ENCODE data around the gene POLD4. TPM values are rescaled to one million over a fixed set of nuclear protein-coding genes. Genes with fewer than 3 reads are reported as not detected.

POLD4 gene
- polyA plus RNA-seq, 4 donors: 18.8 to 40.4 (median 33.4) TPM

GRCh38 chr11:67355023-67355793 is 1.9 kb upstream of the POLD4 start:
- no peak for DNase-seq (ENCODE audit: low read depth in 4 of 4, low spot score in 2 of 4)

DNA sequence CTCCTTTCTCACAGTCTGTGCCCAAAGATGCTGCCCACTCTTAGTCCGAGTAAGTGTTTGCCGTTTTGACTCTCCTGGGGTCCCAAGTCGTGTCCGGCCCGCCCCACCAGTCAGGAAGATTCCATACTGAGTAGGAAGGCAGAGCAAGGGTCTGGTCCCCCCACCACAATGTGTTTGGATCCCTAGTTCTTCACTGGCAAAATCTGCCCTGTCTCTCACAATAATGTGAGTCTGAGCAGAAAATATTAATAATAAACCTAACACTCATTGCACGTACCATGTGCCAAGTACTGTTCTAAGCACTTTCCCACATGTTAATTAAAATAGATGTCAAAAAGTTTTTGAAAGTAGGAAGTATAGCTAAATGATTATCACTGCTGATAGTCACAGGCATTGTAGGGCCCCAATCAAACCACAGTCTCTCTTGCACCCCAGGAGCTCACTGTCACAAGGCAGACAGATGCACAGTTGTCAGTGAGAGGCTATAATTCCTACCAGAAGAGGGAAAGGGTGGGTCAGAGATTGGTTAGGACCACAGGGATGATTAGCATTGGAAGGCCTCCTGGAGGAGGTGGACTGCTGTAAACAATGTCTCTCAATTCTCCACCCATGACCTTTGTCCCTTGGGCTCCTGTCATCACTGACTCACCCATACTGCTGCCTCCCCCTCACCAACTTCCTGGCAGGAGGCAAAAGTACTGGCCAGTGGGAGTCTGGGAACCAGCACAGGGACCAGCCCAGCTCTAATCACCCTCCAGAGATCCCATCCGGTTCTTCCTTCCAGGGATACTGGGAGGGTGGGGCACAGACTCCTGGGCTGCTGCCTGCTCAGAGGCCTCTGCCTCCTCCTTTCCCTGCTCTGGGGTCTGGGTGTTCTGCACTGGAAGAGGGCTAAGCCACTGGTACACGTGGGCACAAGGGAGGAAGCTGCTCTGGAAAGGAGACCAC is 1.0 kb upstream of the POLD4 start:
- no peak for DNase-seq (ENCODE audit: low read depth in 4 of 4, low spot score in 2 of 4)

- no peak for DNase-seq (ENCODE audit: low read depth in 4 of 4, low spot score in 2 of 4)
Measured at GRCh38 chr11:67352546-67353316, 615 bp downstream of the POLD4 start.

DNA sequence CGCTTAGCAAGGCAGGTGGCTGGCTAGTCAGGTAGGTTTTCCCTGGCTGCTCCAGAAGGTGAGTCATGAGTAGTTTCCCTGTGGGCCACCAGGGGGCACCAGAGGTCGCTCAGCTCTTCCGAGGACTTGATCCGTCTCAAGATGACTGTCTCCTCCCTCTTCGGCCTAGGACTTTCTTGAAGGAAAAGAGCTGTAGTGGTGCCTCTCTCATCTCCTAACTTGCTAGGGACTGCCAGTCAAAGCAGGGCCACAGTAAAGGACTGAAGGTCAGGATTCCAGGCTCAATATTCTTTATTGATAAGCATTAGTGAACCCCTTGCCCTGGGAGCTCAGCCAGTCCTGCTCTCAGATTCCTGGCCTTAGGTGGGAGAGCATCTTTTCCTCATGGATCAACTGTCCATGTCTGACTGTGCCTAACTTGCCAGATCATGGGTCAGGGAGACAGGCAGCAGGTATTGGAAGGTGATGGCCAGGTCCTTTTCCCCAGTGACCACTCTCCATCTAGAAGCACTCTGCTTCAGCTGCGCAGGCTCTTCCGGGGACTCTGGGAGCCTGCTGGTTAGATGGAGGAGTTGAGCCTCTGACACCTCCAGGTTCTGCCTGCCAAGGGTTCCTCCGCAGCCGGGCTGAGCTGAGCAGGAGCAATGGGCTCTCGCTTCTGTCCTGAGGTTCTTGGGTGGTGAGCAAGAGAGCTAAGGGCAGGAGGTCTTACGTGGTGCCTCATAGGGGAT is 1.9 kb downstream of the POLD4 start:
- no peak for DNase-seq (ENCODE audit: low read depth in 4 of 4, low spot score in 2 of 4)

GRCh38 chr11:67349928-67350465 is 3.3 kb downstream of the POLD4 start:
- DNase-seq (ENCODE audit: low read depth in 4 of 4, low spot score in 2 of 4): no peak

- DNase-seq (ENCODE audit: low read depth in 4 of 4, low spot score in 2 of 4): no peak
Measured at GRCh38 chr11:67349457-67349856, 3.9 kb downstream of the POLD4 start.

GRCh38 chr11:67349036-67349435 is 4.3 kb downstream of the POLD4 start:
- DNase-seq (ENCODE audit: low read depth in 4 of 4, low spot score in 2 of 4): no peak

- no peak for DNase-seq (ENCODE audit: low read depth in 4 of 4, low spot score in 2 of 4)
Measured at GRCh38 chr11:67347964-67348749, 5.2 kb downstream of the POLD4 start.

- no peak for DNase-seq (ENCODE audit: low read depth in 4 of 4, low spot score in 2 of 4)
Measured at GRCh38 chr11:67345920-67346819, 7.2 kb downstream of the POLD4 start.

DNA sequence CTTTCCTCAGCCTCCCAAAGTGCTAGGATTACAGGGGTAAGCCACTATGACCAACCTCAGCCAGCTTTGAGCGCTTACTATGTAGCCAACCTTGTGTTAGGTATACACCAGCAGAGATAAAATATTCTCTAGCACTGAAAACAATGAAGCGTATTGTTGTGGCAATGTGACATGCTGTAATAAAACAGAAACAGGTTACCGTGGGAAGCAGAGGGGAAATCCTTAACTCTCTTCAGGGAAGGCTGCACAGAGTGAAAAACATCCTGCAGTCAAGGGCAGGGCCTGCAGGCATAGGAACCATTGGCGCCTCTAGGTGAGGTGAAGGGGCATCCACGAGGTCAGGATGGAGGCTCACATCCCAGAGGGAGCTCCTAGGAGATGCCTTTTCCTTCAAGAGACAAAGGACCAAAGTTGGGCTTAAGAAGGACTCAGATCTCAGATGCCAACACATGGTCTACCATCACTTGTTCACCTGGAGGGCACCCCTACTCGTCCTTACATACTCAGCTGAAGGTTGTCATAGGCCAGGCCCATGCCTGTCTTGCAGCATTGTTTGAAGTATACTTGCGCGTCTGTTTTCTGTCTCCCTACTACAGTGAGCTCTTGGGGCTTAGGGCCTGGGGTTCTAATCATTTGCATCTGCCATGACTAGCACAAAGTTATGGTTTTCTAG is 8.0 kb downstream of the POLD4 start:
- no peak for DNase-seq (ENCODE audit: low read depth in 4 of 4, low spot score in 2 of 4)

- DNase-seq (ENCODE audit: low read depth in 4 of 4, low spot score in 2 of 4): no peak
Measured at GRCh38 chr11:67344264-67344663, 9.1 kb downstream of the POLD4 start.

DNA sequence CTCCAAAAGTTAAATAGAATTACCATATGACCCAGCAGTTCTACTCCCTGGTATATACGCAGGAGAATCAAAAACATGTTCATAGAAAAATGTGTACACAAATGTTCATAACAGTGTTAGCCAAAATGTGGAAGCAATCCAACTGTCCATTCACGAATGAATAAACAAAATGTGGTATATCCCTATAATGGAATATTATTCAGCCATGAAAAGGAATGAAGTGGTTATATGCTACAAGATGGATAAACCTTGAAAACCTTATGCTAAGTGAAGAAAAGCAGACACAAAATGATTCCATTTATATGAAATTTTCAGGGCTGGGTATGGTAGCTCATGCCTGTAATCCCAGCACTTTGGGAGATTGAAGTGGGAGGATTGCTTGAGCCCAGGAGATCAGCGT is 16.1 kb downstream of the POLD4 start:
- DNase-seq (ENCODE audit: low read depth in 4 of 4, low spot score in 2 of 4): no peak

DNA sequence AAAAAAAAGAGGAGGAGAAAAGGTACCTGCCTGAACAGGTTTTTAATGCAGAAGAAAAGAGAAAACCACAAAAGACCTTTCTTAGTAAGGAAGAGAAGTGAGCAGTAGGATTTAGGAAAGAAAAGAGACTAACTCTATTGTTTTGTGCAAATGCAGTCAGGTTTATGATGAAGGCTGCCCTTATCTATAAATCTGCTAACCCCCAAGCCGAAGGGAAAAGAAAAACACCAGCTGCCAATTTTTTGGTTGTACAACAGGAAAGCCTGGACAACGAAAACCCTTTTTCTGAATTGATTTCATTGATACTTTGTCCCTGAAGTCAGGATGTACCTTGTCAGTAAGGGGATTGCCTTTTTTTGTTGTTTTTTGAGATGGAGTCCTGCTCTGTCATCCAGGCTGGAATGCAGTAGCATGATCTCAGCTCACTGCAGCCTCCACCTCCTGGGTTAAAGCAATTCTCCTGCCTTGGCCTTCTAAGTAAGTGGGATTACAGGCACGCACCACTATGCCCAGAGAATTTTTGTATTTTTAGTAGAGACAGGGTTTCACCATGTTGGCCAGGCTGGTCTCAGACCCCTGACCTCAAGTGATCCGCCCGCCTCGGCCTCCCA is 21.2 kb downstream of the POLD4 start:
- no peak for DNase-seq (ENCODE audit: low read depth in 4 of 4, low spot score in 2 of 4)

- no peak for DNase-seq (ENCODE audit: low read depth in 4 of 4, low spot score in 2 of 4)
Measured at GRCh38 chr11:67323526-67323925, 29.8 kb downstream of the POLD4 start.

- no peak for DNase-seq (ENCODE audit: low read depth in 4 of 4, low spot score in 2 of 4)
Measured at GRCh38 chr11:67322049-67322448, 31.3 kb downstream of the POLD4 start.

GRCh38 chr11:67321313-67321871 is 32.0 kb downstream of the POLD4 start:
- DNase-seq (ENCODE audit: low read depth in 4 of 4, low spot score in 2 of 4): no peak

- DNase-seq (ENCODE audit: low read depth in 4 of 4, low spot score in 2 of 4): no peak
Measured at GRCh38 chr11:67320691-67321090, 32.7 kb downstream of the POLD4 start.

Data from left renal cortex interstitium (tissue), 4 donors.